Aorta (tissue), 5 donors: Measurements from ENCODE around the gene ANKRD44. TPM values are rescaled to one million over a fixed set of nuclear protein-coding genes. Genes with fewer than 3 reads are reported as not detected.
A peak's percentile ranks its signal among the peaks of the same experiment; 100 is the strongest.

Experiments
- ATAC-seq: fragments of 200-7000 bp; cut with Tn5 transposase; one replicate; pipeline ENCODE4 v1.9.1; 2022; ENCODE audit warnings: moderate library complexity; ENCODE audit not compliant: low FRiP score
- DNase-seq, 2 donors: peaks; one replicate each; pipeline ENCODE4 v3.0.0-alpha.2; 2020
- H3K27ac ChIP-seq, 2 donors: one replicate each; pipeline ENCODE4 v1.5.1; 2013; ENCODE audit warnings: low read length in 2 of 2, mild to moderate bottlenecking in 2 of 2, moderate library complexity in 2 of 2, control low read depth in 1 of 2, inconsistent platforms in 1 of 2, low read depth in 1 of 2
- H3K27me3 ChIP-seq, 2 donors: one replicate each; pipeline ENCODE4 v1.6.1; 2013; ENCODE audit warnings: control low read depth in 1 of 2, low read length in 1 of 2, mild to moderate bottlenecking in 1 of 2, moderate library complexity in 1 of 2; ENCODE audit not compliant: insufficient read depth in 2 of 2, control insufficient read depth in 1 of 2
- H3K36me3 ChIP-seq, 2 donors: one replicate each; pipeline ENCODE4 v1.6.1; 2013; ENCODE audit warnings: control low read depth in 1 of 2, low read length in 1 of 2, mild to moderate bottlenecking in 1 of 2; ENCODE audit not compliant: insufficient read depth in 2 of 2, control insufficient read depth in 1 of 2
- H3K4me1 ChIP-seq, 2 donors: one replicate each; pipeline ENCODE4 v1.6.1; 2013; ENCODE audit warnings: low read length in 2 of 2, control low read depth in 1 of 2, mild to moderate bottlenecking in 1 of 2, moderate library complexity in 1 of 2; ENCODE audit not compliant: insufficient read depth in 2 of 2, control insufficient read depth in 1 of 2
- H3K4me3 ChIP-seq, 2 donors: one replicate each; pipeline ENCODE4 v1.5.1; 2013; ENCODE audit warnings: low read length in 2 of 2, control low read depth in 1 of 2, mild to moderate bottlenecking in 1 of 2
- H3K9me3 ChIP-seq: one replicate; pipeline ENCODE4 v1.6.1; 2013; ENCODE audit warnings: mild to moderate bottlenecking, low read length; ENCODE audit not compliant: control insufficient read depth
- WGBS, 2 donors: extraction: QIAGEN DNeasy Blood & Tissue Kit; methylation state at CpG; one replicate each; pipeline ENCODE4 v1.1.7; 2013; 5-methylcytosine and 5-hydroxymethylcytosine counted together
- intact Hi-C, 2 donors: fragments of 100-400 bp; cut with DNase I; formaldehyde crosslinking; loops; one replicate each; pipeline versions ENCODE4 v1.14.2 to v1.15.0; 2022
- polyA plus RNA-seq, 2 donors: library from polyadenylated mRNA; stranded (reverse); fragments of 200-250 nt; gene quantifications; one replicate each; pipeline ENCODE4 v1.2.3, GENCODE V29; 2013
- total RNA-seq, 2 donors: library from RNA; stranded (reverse); fragmentation: NEBNext Ultra II Directional; extraction: Animal tissue kit (Norgen Biotek cat#: 25700); gene quantifications; one replicate each; pipeline ENCODE4 v1.2.1, GENCODE V29; 2021
- donor health status: healthy with polysubstance abuse.
- donor health status: Bipolar disorder and iron deficiency.
- donor health status: DM: no; HTN: no; CAD: no.
- donor health status: DM: no; HTN: no; CAD: no.
- donor health status: DM: yes; HTN: yes; CAD: no.

The ANKRD44 gene
- total and polyA plus RNA-seq, 4 donors: 4.5 to 62.6 (median 33.8) TPM

- Histone ChIP-seq H3K4me1 (peaks cover 9% of the 10 kb centered on the region in 2 donors), H3K27ac (peak overlapping the region in 1 of 2 donors; percentile 15), H3K36me3 (no peaks in the 10 kb centered on the region), H3K4me3 (no peak overlapping the region), H3K27me3 (no peaks in the 10 kb centered on the region), H3K9me3 (no peaks in the 10 kb centered on the region)
- DNase-seq (no peak), ATAC-seq (no peak)
- intact Hi-C loops: no loop called here
- WGBS, 2 donors: 58 to 98% methylated on average over 3 of the region's 3 CpGs
Observed at GRCh38 chr2:197210430-197210829, 100.2 kb downstream of the ANKRD44 start.

- H3K27ac ChIP-seq: no peak overlapping the region
- H3K4me3 ChIP-seq: no peak overlapping the region
- intact Hi-C loops: no loop called here
- DNase-seq: no peak
- peaks cover 9 to 11% of the 10 kb centered on the region in 2 donors for H3K4me1 ChIP-seq
- no peak for ATAC-seq
- 80% methylated on average over 6 of the region's 6 CpGs for WGBS, 2 donors
- H3K27me3 ChIP-seq: no peaks in the 10 kb centered on the region
- H3K36me3 ChIP-seq: no peaks in the 10 kb centered on the region
- no peaks in the 10 kb centered on the region for H3K9me3 ChIP-seq
Observed at GRCh38 chr2:197209742-197210408, 100.7 kb downstream of the ANKRD44 start.

GRCh38 chr2:197209246-197209645 lies 101.3 kb downstream of the ANKRD44 start:
- intact Hi-C loops: no loop called here
- ATAC-seq (no peak), DNase-seq (no peak)
- Histone ChIP-seq H3K27ac (peak overlapping the region in 1 of 2 donors; percentile 13), H3K4me1 (peaks cover 11 to 12% of the 10 kb centered on the region in 2 donors), H3K4me3 (no peak overlapping the region), H3K36me3 (no peaks in the 10 kb centered on the region), H3K27me3 (no peaks in the 10 kb centered on the region), H3K9me3 (no peaks in the 10 kb centered on the region)
- WGBS, 2 donors: 67 to 77% methylated on average over 2 of the region's 2 CpGs

GRCh38 chr2:197208841-197209240 lies 101.7 kb downstream of the ANKRD44 start:
- Histone ChIP-seq H3K4me3 (no peak overlapping the region), H3K36me3 (no peaks in the 10 kb centered on the region), H3K9me3 (no peaks in the 10 kb centered on the region), H3K27me3 (no peaks in the 10 kb centered on the region), H3K4me1 (peaks cover 11 to 12% of the 10 kb centered on the region in 2 donors), H3K27ac (no peak overlapping the region)
- DNase-seq (no peak), ATAC-seq (no peak)
- intact Hi-C loops: no loop called here
- 12 to 16% methylated on average over 3 of the region's 3 CpGs for WGBS, 2 donors

- 79 to 81% methylated on average over 6 of the region's 6 CpGs for WGBS, 2 donors
- Histone ChIP-seq H3K27me3 (no peaks in the 10 kb centered on the region), H3K9me3 (no peaks in the 10 kb centered on the region), H3K36me3 (no peaks in the 10 kb centered on the region), H3K4me3 (no peak overlapping the region), H3K27ac (no peak overlapping the region), H3K4me1 (peaks cover 10 to 12% of the 10 kb centered on the region in 2 donors)
- intact Hi-C loops: no loop called here
- no peak for DNase-seq
- no peak for ATAC-seq
Observed at GRCh38 chr2:197208024-197208423, 102.6 kb downstream of the ANKRD44 start.

GRCh38 chr2:197207598-197207997 lies 103.0 kb downstream of the ANKRD44 start:
- H3K27ac ChIP-seq: no peak overlapping the region
- no peaks in the 10 kb centered on the region for H3K36me3 ChIP-seq
- no peak for DNase-seq
- H3K27me3 ChIP-seq: no peaks in the 10 kb centered on the region
- H3K9me3 ChIP-seq: no peaks in the 10 kb centered on the region
- ATAC-seq: no peak
- WGBS, 2 donors: 69 to 81% methylated on average over 3 of the region's 3 CpGs
- intact Hi-C loops: no loop called here
- H3K4me3 ChIP-seq: no peak overlapping the region
- peaks cover 7 to 12% of the 10 kb centered on the region in 2 donors for H3K4me1 ChIP-seq

- intact Hi-C loops: no loop called here
- no peak for DNase-seq
- 43 to 55% methylated on average over 2 of the region's 2 CpGs for WGBS, 2 donors
- H3K36me3 ChIP-seq: no peaks in the 10 kb centered on the region
- no peak overlapping the region for H3K27ac ChIP-seq
- no peaks in the 10 kb centered on the region for H3K27me3 ChIP-seq
- peaks cover 7 to 14% of the 10 kb centered on the region in 2 donors for H3K4me1 ChIP-seq
- H3K4me3 ChIP-seq: no peak overlapping the region
- no peaks in the 10 kb centered on the region for H3K9me3 ChIP-seq
- no peak for ATAC-seq
Observed at GRCh38 chr2:197207106-197207505, 103.5 kb downstream of the ANKRD44 start.

GRCh38 chr2:197205585-197206215 lies 104.9 kb downstream of the ANKRD44 start:
- DNase-seq: no peak
- intact Hi-C loops: no loop called here
- peak; percentile 30 for ATAC-seq
- 77 to 81% methylated on average over 7 of the region's 7 CpGs for WGBS, 2 donors
- no peak overlapping the region for H3K4me3 ChIP-seq
- peaks cover 7 to 13% of the 10 kb centered on the region in 2 donors for H3K4me1 ChIP-seq
- H3K9me3 ChIP-seq: no peaks in the 10 kb centered on the region
- H3K27me3 ChIP-seq: no peaks in the 10 kb centered on the region
- peak overlapping the region; percentile 82 to 89 for H3K27ac ChIP-seq
- no peaks in the 10 kb centered on the region for H3K36me3 ChIP-seq
